HepG2 (cell line): ENCODE data around the gene BST1. TPM values are rescaled to one million over a fixed set of nuclear protein-coding genes. Genes with fewer than 3 reads are reported as not detected.

ENCODE experiments used
- ATAC-seq: fragments of 200-7000 bp; cut with Tn5 transposase; 3 replicates; pipeline ENCODE4 v1.9.1; 2020; ENCODE audit warnings: mild to moderate bottlenecking, moderate library complexity
- BruUV-seq: library from RNA; stranded (reverse); fragments of 400-500 nt; replicated peaks from 2 replicates; lab custom pipeline; 2021; lab: Mats Ljungman, UMichigan
- CTCF ChIA-PET: fragments of 300-600 bp; formaldehyde crosslinking; extraction: SDS; loops from one replicate; lab custom pipeline; 2021; ENCODE audit warnings: low total read pairs, inconsistent platforms, low intra/inter-chr PET ratio; lab: Yijun Ruan, JAX
- POLR2A ChIA-PET: fragments of 350-600 bp; sonication (Branson Sonifier 250); formaldehyde crosslinking; loops from one replicate; lab custom pipeline; 2020; ENCODE audit warnings: antibody characterized with exemption, inconsistent platforms; lab: Yijun Ruan, JAX
- DNase-seq: peaks from one replicate; pipeline ENCODE4 v3.0.0-alpha.2; 2015; ENCODE audit warnings: low spot score
- FAIRE-seq: peaks from 3 replicates; lab custom pipeline; 2011; peaks lifted over from hg19 to GRCh38; lab: Jason Lieb, UNC
- H2AFZ ChIP-seq: one replicate; pipeline ENCODE4 v1.6.1; 2011; ENCODE audit warnings: low read length, inconsistent platforms
- H3K27ac ChIP-seq: fragments of 300-600 bp; 3 replicates; pipeline ENCODE4 v1.8.0; 2011; ENCODE audit warnings: mixed run types, mild to moderate bottlenecking, mixed read lengths, low read length, inconsistent platforms; ENCODE audit not compliant: insufficient read depth; ENCODE audit errors: extremely low read length
- H3K27me3 ChIP-seq, 2 experiments: fragments of 200-600 bp in 1 of 2; 2 replicates in 1 of 2; 3 replicates in 1 of 2; pipeline versions ENCODE4 v1.6.0 to v1.8.0; 2011; ENCODE audit warnings: low read length in 2 of 2, mild to moderate bottlenecking in 2 of 2, moderate library complexity in 2 of 2, inconsistent platforms in 1 of 2; ENCODE audit not compliant: insufficient read depth in 2 of 2, control insufficient read depth in 1 of 2
- H3K36me3 ChIP-seq, 2 experiments: fragments of 200-600 bp in 1 of 2; replicated peaks in 1 of 2; 2 replicates in 1 of 2; 3 replicates in 1 of 2; pipeline versions ENCODE4 v1.5.1 to v1.8.0; 2011; ENCODE audit warnings: low read length in 2 of 2, inconsistent platforms in 1 of 2; ENCODE audit not compliant: insufficient read depth in 2 of 2, control insufficient read depth in 1 of 2
- H3K4me1 ChIP-seq: 2 replicates; pipeline ENCODE4 v1.5.1; 2012; ENCODE audit warnings: low read length, inconsistent platforms; ENCODE audit not compliant: insufficient read depth
- H3K4me2 ChIP-seq: 2 replicates; pipeline ENCODE4 v1.6.0; 2011; ENCODE audit warnings: low read depth, low read length, inconsistent platforms
- H3K4me3 ChIP-seq, 3 experiments: fragments of 200-600 bp in 1 of 3; sonication (generic), shearing (Covaris generic) in 1 of 3; replicated peaks in 1 of 3; 2 replicates each; pipeline ENCODE4 v1.5.1; 2011 to 2016; ENCODE audit warnings: low read length in 3 of 3, inconsistent platforms in 2 of 3, low read depth in 2 of 3, mild to moderate bottlenecking in 2 of 3, control low read depth in 1 of 3, mixed read lengths in 1 of 3; ENCODE audit not compliant: insufficient read depth in 1 of 3
- H3K79me2 ChIP-seq: one replicate; pipeline ENCODE4 v1.6.1; 2011; ENCODE audit warnings: low read length, inconsistent platforms; ENCODE audit not compliant: insufficient read depth
- H3K9ac ChIP-seq: 2 replicates; pipeline ENCODE4 v1.6.0; 2011; ENCODE audit warnings: mild to moderate bottlenecking, low read depth, low read length, inconsistent platforms; ENCODE audit not compliant: insufficient read depth
- H3K9me3 ChIP-seq: 2 replicates; pipeline ENCODE4 v1.5.1; 2012; ENCODE audit warnings: mild to moderate bottlenecking, low read length
- H4K20me1 ChIP-seq: 2 replicates; pipeline ENCODE4 v1.6.0; 2011; ENCODE audit warnings: inconsistent platforms, mild to moderate bottlenecking, low read length, moderate library complexity; ENCODE audit not compliant: insufficient read depth
- CAMTA2 ChIP-seq: sonication (generic); formaldehyde crosslinking; IDR thresholded peaks from 2 replicates; pipeline ENCODE4 v1.4.0; 2020; ENCODE audit warnings: mild to moderate bottlenecking, missing genetic modification reagents, borderline replicate concordance
- WGBS: methylation state at CpG from one replicate; pipeline ENCODE4 v1.1.6; 2017; ENCODE audit warnings: low lambda C conversion rate; 5-methylcytosine and 5-hydroxymethylcytosine counted together
- in situ Hi-C: cut with HindIII; loops from 2 replicates; pipeline ENCODE4 v1.10.0; 2017; ENCODE audit warnings: low pct_unique_long_range_greater_than_20kb; ENCODE audit not compliant: extremely low pct_ligation_motif_present
- intact Hi-C: fragments of 100-400 bp; cut with micrococcal nuclease; formaldehyde crosslinking; loops from one replicate; pipeline ENCODE4 v1.10.0; 2022; ENCODE audit not compliant: unreplicated experiment
- polyA plus RNA-seq, 8 experiments: library from polyadenylated mRNA; depleted of rRNA in 3 of 8; stranded (reverse) in 7 of 8; unstranded in 1 of 8; fragments of >200 nt; fragmentation: Illumina TruSeq in 4 of 8; extraction: Trizol in 4 of 8; gene quantifications; 2 replicates each; pipeline versions ENCODE4 v1.2.1 to v1.2.3, GENCODE V29; 2011 to 2016; ENCODE audit warnings: low read depth in 4 of 8, missing spikeins in 1 of 8, mixed read lengths in 1 of 8; ENCODE audit not compliant: insufficient read depth in 1 of 8
- total RNA-seq, 5 experiments: library from RNA; depleted of rRNA; stranded (reverse); fragments of >200 nt; fragmentation: Illumina TruSeq; extraction: Trizol; gene quantifications; 2 replicates each; pipeline ENCODE4 v1.2.3, GENCODE V29; 2016; ENCODE audit warnings: low read depth in 1 of 5
- TF ChIP-seq, protein P1 (sequence below): sonication (generic); formaldehyde crosslinking; IDR thresholded peaks from 2 replicates; pipeline ENCODE4 v1.4.0; 2020; ENCODE audit warnings: mild to moderate bottlenecking, missing genetic modification reagents

The BST1 gene
- total and polyA plus RNA-seq, 2 of the 13 experiments (the other 11 are each of a cell fraction or from before 2014, with no cell fraction given): 0.09 to 0.49 TPM

DNA sequence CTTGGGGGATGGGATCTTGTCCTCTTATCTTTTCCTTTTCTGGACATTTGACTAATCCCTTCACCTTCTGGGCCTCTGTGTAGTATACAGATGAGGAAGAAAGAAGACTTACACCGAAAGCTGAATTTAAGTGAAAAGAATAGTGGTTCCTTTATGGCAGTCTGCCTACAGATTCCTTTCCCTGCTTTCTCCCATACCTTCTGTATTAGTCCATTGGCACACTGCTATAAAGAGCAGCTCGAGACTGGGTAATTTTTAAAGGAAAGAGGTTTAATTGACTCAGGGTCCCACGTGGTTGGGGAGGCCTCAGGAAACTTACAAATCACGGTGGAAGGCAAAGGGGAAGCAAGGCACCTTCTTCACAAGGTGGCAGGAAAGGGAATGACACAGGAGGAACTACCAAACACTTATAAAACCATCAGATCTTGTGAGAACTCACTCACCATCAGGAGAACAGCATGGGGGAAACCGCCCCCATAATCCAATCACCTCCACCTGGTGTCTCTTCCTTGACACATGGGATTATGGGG lies 41.2 kb downstream of the BST1 start:
- 0% methylated on average over 5 of the region's 5 CpGs for WGBS

More for the DNA sequence above, 41.2 kb downstream of the BST1 start:
- no peaks in the 10 kb centered on the region for H3K36me3 ChIP-seq
- no peak overlapping the region for H3K4me2 ChIP-seq
- POLR2A ChIA-PET: no interaction called here
- in situ Hi-C loops (no loop called here), intact Hi-C loops (no loop called here)
- H3K27ac ChIP-seq: no peak overlapping the region
- peaks cover 0 to 7% of the 10 kb centered on the region in 2 experiments; a peak in 1 of 5 replicates for H3K27me3 ChIP-seq
- H3K79me2 ChIP-seq: no peaks in the 10 kb centered on the region
- TF ChIP-seq CAMTA2: no peak
- TF ChIP-seq, protein P1, sequence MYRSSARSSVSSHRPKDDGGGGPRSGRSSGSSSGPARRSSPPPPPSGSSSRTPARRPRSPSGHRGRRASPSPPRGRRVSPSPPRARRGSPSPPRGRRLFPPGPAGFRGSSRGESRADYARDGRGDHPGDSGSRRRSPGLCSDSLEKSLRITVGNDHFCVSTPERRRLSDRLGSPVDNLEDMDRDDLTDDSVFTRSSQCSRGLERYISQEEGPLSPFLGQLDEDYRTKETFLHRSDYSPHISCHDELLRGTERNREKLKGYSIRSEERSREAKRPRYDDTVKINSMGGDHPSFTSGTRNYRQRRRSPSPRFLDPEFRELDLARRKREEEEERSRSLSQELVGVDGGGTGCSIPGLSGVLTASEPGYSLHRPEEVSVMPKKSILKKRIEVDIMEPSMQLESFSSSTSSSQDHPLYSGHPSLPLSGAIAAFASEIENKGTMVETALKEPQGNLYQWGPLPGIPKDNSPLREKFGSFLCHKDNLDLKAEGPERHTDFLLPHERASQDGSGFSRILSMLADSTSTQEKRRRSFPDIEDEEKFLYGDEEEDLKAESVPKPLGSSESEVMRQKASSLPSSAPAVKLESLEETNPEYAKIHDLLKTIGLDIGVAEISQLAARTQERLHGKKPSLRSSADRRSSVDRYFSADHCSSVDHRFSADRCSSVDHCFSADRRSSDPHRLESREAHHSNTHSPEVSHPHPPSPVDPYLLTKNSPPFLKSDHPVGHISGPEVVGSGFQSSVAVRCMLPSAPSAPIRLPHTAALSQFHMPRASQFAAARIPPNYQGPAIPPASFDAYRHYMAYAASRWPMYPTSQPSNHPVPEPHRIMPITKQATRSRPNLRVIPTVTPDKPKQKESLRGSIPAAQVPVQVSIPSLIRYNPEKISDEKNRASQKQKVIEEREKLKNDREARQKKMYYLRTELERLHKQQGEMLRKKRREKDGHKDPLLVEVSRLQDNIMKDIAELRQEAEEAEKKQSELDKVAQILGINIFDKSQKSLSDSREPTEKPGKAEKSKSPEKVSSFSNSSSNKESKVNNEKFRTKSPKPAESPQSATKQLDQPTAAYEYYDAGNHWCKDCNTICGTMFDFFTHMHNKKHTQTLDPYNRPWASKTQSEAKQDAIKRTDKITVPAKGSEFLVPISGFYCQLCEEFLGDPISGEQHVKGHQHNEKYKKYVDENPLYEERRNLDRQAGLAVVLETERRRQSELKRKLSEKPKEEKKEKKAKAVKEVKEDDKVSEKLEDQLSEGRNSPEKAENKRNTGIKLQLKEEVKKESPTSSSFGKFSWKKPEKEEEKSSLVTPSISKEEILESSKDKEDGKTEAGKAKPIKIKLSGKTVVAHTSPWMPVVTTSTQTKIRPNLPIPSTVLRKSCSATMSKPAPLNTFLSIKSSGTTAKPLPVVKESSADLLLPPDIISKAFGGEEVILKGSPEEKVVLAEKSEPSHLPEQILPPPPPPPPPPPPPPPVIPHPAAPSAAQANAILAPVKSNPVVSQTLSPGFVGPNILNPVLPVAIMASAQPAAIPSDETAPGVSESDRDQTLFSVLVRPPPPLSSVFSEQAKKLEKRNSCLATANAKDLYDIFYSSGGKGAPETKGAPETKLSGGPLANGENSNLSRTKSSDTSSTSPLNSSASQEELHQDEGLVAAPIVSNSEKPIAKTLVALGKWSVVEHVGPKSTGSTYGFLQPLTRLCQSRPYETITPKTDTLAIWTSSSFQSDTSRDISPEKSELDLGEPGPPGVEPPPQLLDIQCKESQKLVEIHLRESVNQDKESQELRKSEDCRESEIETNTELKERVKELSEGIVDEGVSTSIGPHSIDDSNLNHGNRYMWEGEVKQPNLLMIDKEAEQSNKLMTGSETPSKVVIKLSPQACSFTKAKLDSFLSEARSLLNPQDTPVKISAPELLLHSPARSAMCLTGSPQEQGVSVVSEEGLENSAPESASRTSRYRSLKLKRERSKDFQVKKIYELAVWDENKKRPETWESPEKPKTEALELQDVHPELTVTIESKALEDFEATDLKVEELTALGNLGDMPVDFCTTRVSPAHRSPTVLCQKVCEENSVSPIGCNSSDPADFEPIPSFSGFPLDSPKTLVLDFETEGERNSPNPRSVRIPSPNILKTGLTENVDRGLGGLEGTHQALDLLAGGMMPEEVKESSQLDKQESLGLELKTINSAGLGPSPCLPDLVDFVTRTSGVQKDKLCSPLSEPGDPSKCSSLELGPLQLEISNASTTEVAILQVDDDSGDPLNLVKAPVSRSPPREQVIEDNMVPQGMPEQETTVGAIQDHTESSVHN (CRISPR knock-in tag): no peak
- no peaks in the 10 kb centered on the region for H4K20me1 ChIP-seq
- H3K9ac ChIP-seq: no peak overlapping the region
- BruUV-seq: no TSS peak
- H3K4me1 ChIP-seq: peaks cover 17% of the 10 kb centered on the region
- DNase-seq (no peak), FAIRE-seq (no peak), ATAC-seq (no peak)
- peaks cover 12% of the 10 kb centered on the region for H3K9me3 ChIP-seq
- H2AFZ ChIP-seq: no peak overlapping the region
- H3K4me3 ChIP-seq: no peak overlapping the region
- CTCF ChIA-PET: no interaction called here
